ENCODE results near the gene POLR1E.
A peak's percentile ranks its signal among the peaks of the same experiment; 100 is the strongest.

POLR1E gene

GRCh38 chr9:37449862-37450632 lies 35.7 kb upstream of the POLR1E start:
- no peak overlapping the region for H3K9ac ChIP-seq (ENCODE audit: low read depth, low read length)
- no peaks in the 10 kb centered on the region for H3K27me3 ChIP-seq (ENCODE audit: control insufficient read depth, insufficient read depth, low read length)
- no peak overlapping the region for H3K4me2 ChIP-seq (ENCODE audit: low read length)
- H3K36me3 ChIP-seq (ENCODE audit: insufficient read depth, low read length) = peaks cover 2% of the 10 kb centered on the region
- H3K4me1 ChIP-seq (ENCODE audit: control insufficient read depth, insufficient read depth, low read length) = peaks cover 3% of the 10 kb centered on the region
- H3K4me3 ChIP-seq (ENCODE audit: low read length) = no peak overlapping the region
- no peaks in the 10 kb centered on the region for H3K9me3 ChIP-seq (replicated peaks; ENCODE audit: low read length)

GRCh38 chr9:37451628-37452027 lies 34.1 kb upstream of the POLR1E start:
- Histone ChIP-seq H3K36me3 (ENCODE audit: insufficient read depth, low read length) (peaks cover 2% of the 10 kb centered on the region), H3K4me2 (ENCODE audit: low read length) (no peak overlapping the region), H3K9ac (ENCODE audit: low read depth, low read length) (no peak overlapping the region), H3K27me3 (ENCODE audit: control insufficient read depth, insufficient read depth, low read length) (no peaks in the 10 kb centered on the region), H3K9me3 (replicated peaks; ENCODE audit: low read length) (no peaks in the 10 kb centered on the region), H3K4me1 (ENCODE audit: control insufficient read depth, insufficient read depth, low read length) (peaks cover 3% of the 10 kb centered on the region), H3K4me3 (ENCODE audit: low read length) (no peak overlapping the region)

DNA sequence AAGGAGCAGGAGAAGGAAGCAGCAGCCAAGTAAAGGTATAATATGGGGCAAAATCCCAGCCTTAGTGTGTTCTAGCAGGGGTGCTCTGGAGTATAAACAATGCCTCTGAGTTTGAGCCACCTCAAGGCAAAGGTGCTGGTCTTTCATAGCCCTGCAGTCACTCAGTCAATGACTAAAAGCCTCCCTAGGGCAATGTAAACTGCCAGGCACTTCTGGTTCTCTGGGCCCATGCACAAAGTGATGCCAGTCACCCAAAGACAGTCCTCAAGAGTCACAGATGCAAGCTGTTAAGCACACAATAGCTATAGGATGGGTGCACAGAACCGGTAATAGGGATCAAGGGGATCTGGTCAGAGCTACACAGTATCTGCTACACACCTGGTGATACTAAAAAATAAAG lies 33.1 kb upstream of the POLR1E start:
- Histone ChIP-seq H3K9me3 (replicated peaks; ENCODE audit: low read length) (no peaks in the 10 kb centered on the region), H3K9ac (ENCODE audit: low read depth, low read length) (no peak overlapping the region), H3K36me3 (ENCODE audit: insufficient read depth, low read length) (peaks cover 7% of the 10 kb centered on the region), H3K4me3 (ENCODE audit: low read length) (no peak overlapping the region), H3K27me3 (ENCODE audit: control insufficient read depth, insufficient read depth, low read length) (no peaks in the 10 kb centered on the region), H3K4me2 (ENCODE audit: low read length) (no peak overlapping the region), H3K4me1 (ENCODE audit: control insufficient read depth, insufficient read depth, low read length) (peaks cover 3% of the 10 kb centered on the region)

DNA sequence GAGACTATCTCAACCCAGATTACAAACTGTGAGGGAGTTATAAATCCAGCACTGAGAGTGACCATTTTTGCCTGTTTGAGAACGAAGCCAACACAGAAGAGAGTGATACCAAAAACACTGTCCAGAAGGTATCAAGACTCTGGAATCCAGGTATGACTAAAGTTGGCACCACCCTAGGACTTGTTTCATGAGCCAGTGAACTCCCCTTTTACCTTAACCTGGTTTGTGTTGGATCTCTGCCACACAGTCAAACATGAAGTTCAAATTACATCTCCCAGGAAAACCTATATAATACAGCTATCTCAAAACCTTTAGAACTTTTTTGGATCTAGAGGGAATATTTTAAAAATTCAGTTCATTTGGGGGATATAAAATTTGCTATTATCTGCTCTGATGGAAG lies 31.9 kb upstream of the POLR1E start:
- Histone ChIP-seq H3K9me3 (replicated peaks; ENCODE audit: low read length) (no peaks in the 10 kb centered on the region), H3K27me3 (ENCODE audit: control insufficient read depth, insufficient read depth, low read length) (no peaks in the 10 kb centered on the region), H3K4me2 (ENCODE audit: low read length) (no peak overlapping the region), H3K4me3 (ENCODE audit: low read length) (no peak overlapping the region), H3K36me3 (ENCODE audit: insufficient read depth, low read length) (peaks cover 9% of the 10 kb centered on the region), H3K4me1 (ENCODE audit: control insufficient read depth, insufficient read depth, low read length) (peaks cover 3% of the 10 kb centered on the region), H3K9ac (ENCODE audit: low read depth, low read length) (no peak overlapping the region)

DNA sequence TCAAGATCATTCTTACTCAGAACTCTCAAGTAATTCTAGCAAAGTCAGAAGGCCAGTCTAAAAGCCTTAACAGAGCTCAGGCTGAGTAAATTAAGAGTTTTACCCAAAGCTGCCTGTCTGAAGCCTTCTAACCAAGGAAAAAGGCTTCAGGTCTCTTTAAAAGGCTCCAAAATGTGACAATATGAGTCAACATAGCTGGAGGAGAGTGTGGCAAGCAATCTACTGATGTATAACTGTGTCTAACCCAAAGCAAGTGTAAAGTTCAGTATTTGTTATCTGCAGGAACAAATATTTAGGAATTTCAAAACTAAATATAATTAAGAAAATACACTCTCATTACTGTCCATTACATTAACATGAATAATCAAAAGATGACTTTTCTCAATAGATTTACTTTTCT lies 31.5 kb upstream of the POLR1E start:
- H3K4me3 ChIP-seq (ENCODE audit: low read length) = no peak overlapping the region
- no peak overlapping the region for H3K9ac ChIP-seq (ENCODE audit: low read depth, low read length)
- peaks cover 3% of the 10 kb centered on the region for H3K4me1 ChIP-seq (ENCODE audit: control insufficient read depth, insufficient read depth, low read length)
- no peaks in the 10 kb centered on the region for H3K27me3 ChIP-seq (ENCODE audit: control insufficient read depth, insufficient read depth, low read length)
- no peaks in the 10 kb centered on the region for H3K9me3 ChIP-seq (replicated peaks; ENCODE audit: low read length)
- H3K36me3 ChIP-seq (ENCODE audit: insufficient read depth, low read length) = peaks cover 9% of the 10 kb centered on the region
- no peak overlapping the region for H3K4me2 ChIP-seq (ENCODE audit: low read length)

DNA sequence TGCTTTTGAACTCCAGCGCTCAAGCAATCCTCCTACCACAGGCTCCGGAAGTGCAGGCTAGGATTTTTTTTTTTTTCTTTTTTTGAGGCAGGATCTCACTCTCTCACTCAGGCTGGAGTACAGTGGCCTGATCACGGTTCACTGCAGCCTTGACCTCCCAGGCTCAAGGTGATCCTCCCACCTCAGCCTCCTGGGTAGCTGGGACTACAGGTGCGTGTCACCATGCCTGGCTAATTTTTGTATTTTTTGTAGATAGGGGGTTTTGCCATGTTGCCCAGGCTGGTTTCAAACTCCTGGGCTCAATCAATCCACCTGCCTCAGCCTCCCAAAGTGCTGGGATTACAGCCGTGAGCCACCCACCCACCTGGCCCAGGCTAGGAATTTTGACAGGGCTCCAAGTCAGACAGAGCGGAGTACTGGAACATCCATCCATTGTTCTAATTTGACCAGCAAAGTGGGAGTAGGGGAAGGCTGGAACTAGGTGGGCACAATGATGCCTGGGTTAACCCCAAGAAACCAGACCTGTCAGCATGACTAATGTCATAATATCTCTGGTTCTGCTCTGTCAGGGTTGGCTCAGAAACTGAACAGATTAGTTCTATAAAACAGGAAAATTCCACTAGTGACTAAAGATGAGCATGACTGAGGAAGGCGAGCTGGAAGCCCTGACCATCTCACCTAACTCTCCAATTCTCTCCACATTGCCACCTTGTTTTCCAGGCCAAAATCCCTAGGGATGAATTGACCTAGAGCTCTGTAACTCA lies 29.7 kb upstream of the POLR1E start:
- Histone ChIP-seq H3K9me3 (replicated peaks; ENCODE audit: low read length) (no peaks in the 10 kb centered on the region), H3K27me3 (ENCODE audit: control insufficient read depth, insufficient read depth, low read length) (no peaks in the 10 kb centered on the region), H3K9ac (ENCODE audit: low read depth, low read length) (no peak overlapping the region), H3K4me2 (ENCODE audit: low read length) (no peak overlapping the region), H3K4me3 (ENCODE audit: low read length) (no peak overlapping the region), H3K36me3 (ENCODE audit: insufficient read depth, low read length) (peaks cover 6% of the 10 kb centered on the region), H3K4me1 (ENCODE audit: control insufficient read depth, insufficient read depth, low read length) (peaks cover 3% of the 10 kb centered on the region)

DNA sequence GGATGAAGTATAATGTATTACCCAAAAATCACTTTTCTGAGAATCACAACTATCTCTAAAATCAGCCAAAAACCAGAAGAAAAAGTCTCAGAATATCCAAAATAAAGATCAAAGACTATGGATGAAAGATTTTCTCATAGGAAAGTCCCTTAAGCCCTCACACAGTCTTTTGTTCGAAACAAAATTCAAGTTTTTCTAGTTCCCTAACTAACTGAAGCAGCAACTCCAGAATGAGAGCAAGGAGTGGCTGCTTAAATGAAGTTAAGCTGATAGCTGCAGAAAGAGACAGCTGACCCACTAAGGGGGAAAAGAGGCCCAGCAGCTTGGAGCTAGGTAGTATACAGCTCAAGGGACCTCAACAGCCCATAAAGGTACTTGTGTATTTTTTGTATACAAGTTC lies 28.9 kb upstream of the POLR1E start:
- Histone ChIP-seq H3K9ac (ENCODE audit: low read depth, low read length) (no peak overlapping the region), H3K4me1 (ENCODE audit: control insufficient read depth, insufficient read depth, low read length) (peaks cover under 1% of the 10 kb centered on the region), H3K4me2 (ENCODE audit: low read length) (no peak overlapping the region), H3K9me3 (replicated peaks; ENCODE audit: low read length) (no peaks in the 10 kb centered on the region), H3K36me3 (ENCODE audit: insufficient read depth, low read length) (peaks cover 6% of the 10 kb centered on the region), H3K4me3 (ENCODE audit: low read length) (no peak overlapping the region), H3K27me3 (ENCODE audit: control insufficient read depth, insufficient read depth, low read length) (no peaks in the 10 kb centered on the region)

GRCh38 chr9:37464006-37464405 lies 21.7 kb upstream of the POLR1E start:
- Histone ChIP-seq H3K9ac (ENCODE audit: low read depth, low read length) (peak overlapping the region; percentile 96), H3K36me3 (ENCODE audit: insufficient read depth, low read length) (no peaks in the 10 kb centered on the region), H3K27me3 (ENCODE audit: control insufficient read depth, insufficient read depth, low read length) (no peaks in the 10 kb centered on the region), H3K4me2 (ENCODE audit: low read length) (peak overlapping the region; percentile 91), H3K4me1 (ENCODE audit: control insufficient read depth, insufficient read depth, low read length) (peaks cover 14% of the 10 kb centered on the region), H3K9me3 (replicated peaks; ENCODE audit: low read length) (no peaks in the 10 kb centered on the region), H3K4me3 (ENCODE audit: low read length) (peak overlapping the region; percentile 91)

- Histone ChIP-seq H3K9ac (ENCODE audit: low read depth, low read length) (peak overlapping the region; percentile 96), H3K4me2 (ENCODE audit: low read length) (peak overlapping the region; percentile 91), H3K4me1 (ENCODE audit: control insufficient read depth, insufficient read depth, low read length) (peaks cover 14% of the 10 kb centered on the region), H3K36me3 (ENCODE audit: insufficient read depth, low read length) (no peaks in the 10 kb centered on the region), H3K27me3 (ENCODE audit: control insufficient read depth, insufficient read depth, low read length) (no peaks in the 10 kb centered on the region), H3K4me3 (ENCODE audit: low read length) (peak overlapping the region; percentile 91), H3K9me3 (replicated peaks; ENCODE audit: low read length) (no peaks in the 10 kb centered on the region)
These were observed 21.1 kb upstream of the POLR1E start for GRCh38 chr9:37464426-37465248.

GRCh38 chr9:37465249-37466036 lies 20.3 kb upstream of the POLR1E start, which contains the start of gene ZBTB5:
Gene ZBTB5, minus strand, starts transcription at chr9:37465450. Its CDS starts 22,899 bp downstream, at chr9:37442551.
- Histone ChIP-seq H3K9ac (ENCODE audit: low read depth, low read length) (peak within 1 kb of the TSS; percentile 96), H3K4me1 (ENCODE audit: control insufficient read depth, insufficient read depth, low read length) (peaks cover 14% of the 10 kb centered on the region), H3K4me3 (ENCODE audit: low read length) (peak within 1 kb of the TSS; percentile 91), H3K27me3 (ENCODE audit: control insufficient read depth, insufficient read depth, low read length) (no peaks in the 10 kb centered on the region), H3K4me2 (ENCODE audit: low read length) (peak within 1 kb of the TSS; percentile 97), H3K36me3 (ENCODE audit: insufficient read depth, low read length) (no peaks in the 10 kb centered on the region), H3K9me3 (replicated peaks; ENCODE audit: low read length) (no peaks in the 10 kb centered on the region)
